H7 (cell line): ENCODE data around the gene RBPMS2. TPM values are rescaled to one million over a fixed set of nuclear protein-coding genes. Genes with fewer than 3 reads are reported as not detected.
"Not testable (repeated sequence)": the region's sequence is repeated elsewhere in the genome, so short reads cannot be mapped to it uniquely, and the experiment has no call there.

Source experiments
- DNase-seq: peaks from one replicate; pipeline ENCODE4 v3.0.0; 2012
- H3K27me3 ChIP-seq: 2 replicates; pipeline ENCODE4 v1.6.0; 2011; ENCODE audit warnings: mild to moderate bottlenecking, low read length; ENCODE audit not compliant: control insufficient read depth, insufficient read depth
- H3K36me3 ChIP-seq: replicated peaks from 2 replicates; pipeline ENCODE4 v1.5.1; 2011; ENCODE audit warnings: low read length; ENCODE audit not compliant: control insufficient read depth, insufficient read depth
- H3K4me3 ChIP-seq: 2 replicates; pipeline ENCODE4 v1.5.1; 2011; ENCODE audit warnings: low read depth, mild to moderate bottlenecking, control low read depth, low read length, moderate library complexity; ENCODE audit not compliant: insufficient read depth
- total RNA-seq: library from RNA; depleted of rRNA; stranded (reverse); fragments of >200 nt; shearing (Covaris generic); gene quantifications from 2 replicates; pipeline ENCODE4 v1.2.3, GENCODE V29; 2014; rRNA removed

RBPMS2 gene
- 8.5 and 9.4 TPM in 2 replicates for total RNA-seq

- H3K27me3 ChIP-seq, result no peaks in the 10 kb centered on the region
- 0 out of 2 replicates have a peak, but pooled peaks cover 1% of the 10 kb centered on the region for H3K36me3 ChIP-seq
- peak; percentile 95 for DNase-seq
- peak within 1 kb of the TSS; percentile 77 for H3K4me3 ChIP-seq
These were observed at the start of gene RBPMS2 for GRCh38 chr15:64775551-64776401. Gene RBPMS2, minus strand, starts transcription at chr15:64775589. Its CDS starts 270 bp downstream, at chr15:64775319.

- peaks cover 28% of the 10 kb centered on the region for H3K36me3 ChIP-seq
- no peak for DNase-seq
- peak overlapping the region; percentile 99 for H3K4me3 ChIP-seq
- H3K27me3 ChIP-seq, result no peaks in the 10 kb centered on the region
These were observed 49.6 kb upstream of the RBPMS2 start for GRCh38 chr15:64824929-64825430.

DNA sequence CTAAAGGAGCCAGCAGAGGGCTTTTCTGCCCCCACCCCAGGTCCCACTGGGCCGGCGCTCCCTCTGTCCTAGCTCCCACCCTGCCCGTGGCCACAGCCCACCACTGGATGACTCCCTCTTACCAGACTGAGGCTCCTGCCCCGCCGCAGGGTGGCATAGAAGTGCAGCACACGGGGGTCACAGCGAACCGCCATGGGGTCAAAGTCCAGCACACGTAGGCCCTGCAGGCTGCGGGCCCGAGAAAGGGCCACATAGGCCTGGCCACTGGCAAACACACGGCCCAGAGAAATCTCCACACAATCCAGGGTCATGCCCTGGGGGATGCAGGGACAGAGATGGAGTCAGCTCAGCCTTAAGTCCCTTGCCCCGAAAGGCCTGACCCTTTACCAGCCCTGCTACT, 41.1 kb upstream of the RBPMS2 start:
- DNase-seq, result no peak
- Histone ChIP-seq H3K36me3 (peaks cover 45% of the 10 kb centered on the region), H3K4me3 (no peak overlapping the region), H3K27me3 (no peaks in the 10 kb centered on the region)

GRCh38 chr15:64814965-64815364, 39.6 kb upstream of the RBPMS2 start:
- DNase-seq, H3K27me3 ChIP-seq, H3K4me3 ChIP-seq: not testable (repeated sequence)
- peaks cover 34% of the 10 kb centered on the region for H3K36me3 ChIP-seq

- H3K4me3 ChIP-seq, result not testable (repeated sequence)
These were observed 38.9 kb upstream of the RBPMS2 start for GRCh38 chr15:64814283-64814682.

GRCh38 chr15:64813075-64813474, 37.7 kb upstream of the RBPMS2 start:
- no peak overlapping the region for H3K4me3 ChIP-seq
- no peaks in the 10 kb centered on the region for H3K27me3 ChIP-seq
- peak; percentile 27 for DNase-seq
- peaks cover 18% of the 10 kb centered on the region for H3K36me3 ChIP-seq

More at GRCh38 chr15:64814283-64814682, 38.9 kb upstream of the RBPMS2 start:
- DNase-seq, H3K27me3 ChIP-seq: not testable (repeated sequence)
- H3K36me3 ChIP-seq, result peaks cover 28% of the 10 kb centered on the region

DNA sequence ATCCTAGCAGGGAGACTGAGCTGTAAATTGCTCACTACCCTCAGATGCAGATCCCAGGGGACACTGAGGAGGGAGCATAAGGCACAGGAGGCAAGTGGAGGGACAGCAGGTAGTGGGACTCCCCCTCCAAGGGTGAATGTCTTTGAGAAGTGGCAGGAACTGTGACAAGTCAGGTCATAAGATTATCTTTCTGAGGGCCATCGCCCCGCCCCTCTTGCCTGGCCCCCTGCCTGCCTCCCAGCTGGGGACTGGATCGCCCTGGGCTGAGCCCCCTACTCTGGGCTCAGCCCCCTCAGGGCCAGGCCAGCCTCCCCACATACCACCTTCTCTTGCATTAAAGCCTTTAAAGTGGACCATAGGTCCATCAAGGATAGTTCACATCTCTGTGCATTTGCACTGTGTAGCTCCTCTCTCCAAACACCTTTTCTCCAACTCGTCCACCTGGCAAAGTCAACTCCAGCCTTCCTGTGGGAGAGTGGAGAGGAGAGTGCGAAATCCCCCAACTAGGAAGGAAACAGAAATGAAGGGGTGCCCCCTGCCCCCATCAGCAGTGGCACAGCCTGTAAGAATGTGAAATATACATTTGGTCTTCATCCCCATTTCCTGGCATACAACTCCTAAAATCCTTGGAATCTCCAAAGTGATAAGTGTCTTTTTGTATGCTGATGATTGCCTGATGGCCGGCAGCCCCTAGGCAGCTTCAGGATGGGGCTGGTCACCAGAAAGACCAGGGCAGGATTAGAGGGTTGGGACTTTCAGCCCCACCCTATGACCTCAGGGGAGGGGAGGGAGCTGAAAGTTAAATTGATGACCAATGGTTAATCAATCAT, 35.3 kb upstream of the RBPMS2 start:
- peak; percentile 66 for DNase-seq
- peak overlapping the region; percentile 18; the same call in 1 of the 2 replicates for H3K4me3 ChIP-seq
- H3K36me3 ChIP-seq, result peaks cover 2% of the 10 kb centered on the region; the same call in 1 of the 2 replicates
- no peaks in the 10 kb centered on the region for H3K27me3 ChIP-seq

- peak; percentile 90 for DNase-seq
- Histone ChIP-seq H3K27me3 (no peaks in the 10 kb centered on the region), H3K4me3 (peak overlapping the region; percentile 18; the same call in 1 of the 2 replicates), H3K36me3 (no peaks in the 10 kb centered on the region)
These were observed 34.5 kb upstream of the RBPMS2 start for GRCh38 chr15:64809649-64810496.

GRCh38 chr15:64808785-64809453, 33.5 kb upstream of the RBPMS2 start:
- DNase-seq, result peak; percentile 77
- H3K36me3 ChIP-seq, result no peaks in the 10 kb centered on the region
- peak overlapping the region; percentile 18; the same call in 1 of the 2 replicates for H3K4me3 ChIP-seq
- no peaks in the 10 kb centered on the region for H3K27me3 ChIP-seq

DNA sequence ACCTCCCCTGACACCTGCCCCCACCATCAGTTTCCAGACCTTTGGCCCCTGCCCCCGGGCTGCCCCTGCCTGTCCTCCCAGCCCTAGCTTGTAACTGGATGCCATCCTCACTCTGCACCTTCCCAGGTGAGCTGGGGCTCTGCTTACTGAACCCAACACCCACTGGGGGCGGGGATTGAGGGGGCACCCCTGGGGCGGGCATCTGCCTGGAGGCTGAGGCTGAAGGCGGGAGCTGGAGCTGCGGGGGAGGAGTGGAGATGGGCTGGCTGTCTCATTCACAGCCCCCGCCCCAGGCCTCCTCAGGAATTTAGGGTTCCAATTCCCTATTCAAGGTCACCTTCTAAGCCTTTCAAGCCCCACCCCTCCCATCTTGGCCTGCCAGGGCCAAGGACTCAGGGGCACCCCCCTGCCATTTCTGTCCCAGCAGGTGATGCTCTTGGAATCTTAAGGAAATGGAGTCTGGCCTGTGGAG, 32.4 kb upstream of the RBPMS2 start:
- no peaks in the 10 kb centered on the region for H3K36me3 ChIP-seq
- no peaks in the 10 kb centered on the region for H3K27me3 ChIP-seq
- DNase-seq, result peak; percentile 92
- peak overlapping the region; percentile 24; the same call in 1 of the 2 replicates for H3K4me3 ChIP-seq

DNA sequence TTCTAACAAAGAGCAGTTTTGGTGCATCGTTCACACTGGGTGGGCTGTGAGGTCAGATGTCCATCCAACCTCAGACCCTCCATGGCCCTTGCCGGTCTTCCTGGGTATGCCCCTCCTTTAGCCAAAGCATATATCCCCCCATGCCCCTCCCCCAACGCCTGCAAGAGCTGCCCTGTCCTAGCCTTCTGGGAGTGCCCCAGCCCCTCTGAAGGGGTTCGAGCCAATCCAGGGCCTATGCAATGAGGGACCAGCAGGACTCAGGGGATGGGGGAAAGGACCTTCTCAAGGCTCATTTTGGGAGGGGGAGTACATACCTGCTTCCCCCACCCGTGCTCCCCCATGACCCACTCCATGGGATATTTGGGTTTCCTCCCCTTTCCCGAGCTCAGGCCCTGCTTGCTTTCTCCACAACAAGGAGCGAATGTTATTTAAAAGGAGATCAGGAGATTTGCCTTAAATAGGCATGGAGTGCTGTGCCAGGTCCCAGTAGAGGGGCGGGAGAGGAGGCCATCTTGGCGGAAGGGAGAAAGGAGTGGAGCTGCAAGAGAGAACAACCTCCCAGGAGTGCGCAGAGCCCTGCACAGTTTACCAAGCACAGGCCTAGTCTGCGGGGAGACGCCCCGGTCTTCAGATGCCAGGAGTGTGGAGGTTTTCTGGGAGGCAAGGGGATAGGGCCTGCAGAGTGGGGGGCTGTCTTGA, 31.8 kb upstream of the RBPMS2 start:
- peak overlapping the region; percentile 24; the same call in 1 of the 2 replicates for H3K4me3 ChIP-seq

GRCh38 chr15:64806509-64806908, 31.1 kb upstream of the RBPMS2 start:
- H3K36me3 ChIP-seq, result no peaks in the 10 kb centered on the region
- peak; percentile 65 for DNase-seq
- H3K4me3 ChIP-seq, result no peak overlapping the region
- no peaks in the 10 kb centered on the region for H3K27me3 ChIP-seq

More for the DNA sequence above, 31.8 kb upstream of the RBPMS2 start:
- Histone ChIP-seq H3K27me3 (no peaks in the 10 kb centered on the region), H3K36me3 (no peaks in the 10 kb centered on the region)
- peak; percentile 67 for DNase-seq

DNA sequence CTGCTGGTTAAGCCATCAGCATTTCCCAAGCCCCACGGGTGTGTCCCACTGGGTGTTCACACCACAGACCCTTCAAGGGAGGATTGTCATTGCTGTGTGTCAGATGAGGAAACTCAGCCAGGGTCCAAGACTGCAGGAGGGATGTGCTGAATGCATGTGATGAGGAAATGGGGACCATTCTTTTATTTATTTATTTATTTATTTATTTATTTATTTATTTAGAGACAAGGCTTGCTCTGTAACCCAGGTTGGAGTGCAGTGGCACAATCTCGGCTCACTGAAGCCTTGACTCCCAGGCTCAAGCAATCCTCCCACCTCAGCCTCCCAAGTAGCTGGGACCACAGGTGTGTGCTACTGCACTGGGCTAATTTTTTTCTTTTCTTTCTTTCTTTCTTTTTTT, 29.2 kb upstream of the RBPMS2 start:
- H3K36me3 ChIP-seq, result no peaks in the 10 kb centered on the region
- no peak for DNase-seq
- H3K4me3 ChIP-seq, result no peak overlapping the region

More for the DNA sequence above, 29.2 kb upstream of the RBPMS2 start:
- H3K27me3 ChIP-seq, result no peaks in the 10 kb centered on the region
